Measurements from ENCODE around the gene KCND3. TPM values are rescaled to one million over a fixed set of nuclear protein-coding genes. Genes with fewer than 3 reads are reported as not detected.

Gene KCND3
- total RNA-seq, 1 experiment from 2014 or later: 0.10 TPM

- Histone ChIP-seq H3K27me3 (no peaks in the 10 kb centered on the region), H3K4me3 (no peak overlapping the region), H3K36me3 (no peaks in the 10 kb centered on the region), H3K9me3 (no peaks in the 10 kb centered on the region)
- no peak for DNase-seq
Measured at GRCh38 chr1:111831153-111831552, 158.3 kb downstream of the KCND3 start.

DNA sequence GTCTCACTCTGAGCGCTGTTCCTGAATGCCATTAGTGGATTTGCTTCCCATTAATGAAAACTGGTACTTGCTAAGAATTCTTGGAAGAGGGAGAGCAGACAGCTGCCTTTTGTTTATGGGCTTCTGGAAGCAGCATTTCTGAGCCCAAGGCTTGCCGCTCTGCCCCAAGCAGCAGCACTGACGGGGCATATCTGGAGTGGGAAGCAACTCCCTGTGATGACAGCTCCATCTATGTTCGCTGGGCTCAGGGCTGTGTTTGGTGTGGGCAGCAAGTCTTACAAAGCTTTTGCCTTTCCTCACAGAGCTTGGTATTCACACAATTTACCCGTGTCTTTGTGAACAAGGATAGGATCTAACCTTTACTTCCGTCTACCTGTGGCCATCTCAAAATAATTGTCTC lies 161.5 kb downstream of the KCND3 start:
- Histone ChIP-seq H3K4me3 (no peak overlapping the region), H3K27me3 (peaks cover 4% of the 10 kb centered on the region; the same call in 1 of the 2 replicates), H3K36me3 (no peaks in the 10 kb centered on the region), H3K9me3 (peaks cover 6% of the 10 kb centered on the region; the same call in 1 of the 2 replicates)
- no peak for DNase-seq

DNA sequence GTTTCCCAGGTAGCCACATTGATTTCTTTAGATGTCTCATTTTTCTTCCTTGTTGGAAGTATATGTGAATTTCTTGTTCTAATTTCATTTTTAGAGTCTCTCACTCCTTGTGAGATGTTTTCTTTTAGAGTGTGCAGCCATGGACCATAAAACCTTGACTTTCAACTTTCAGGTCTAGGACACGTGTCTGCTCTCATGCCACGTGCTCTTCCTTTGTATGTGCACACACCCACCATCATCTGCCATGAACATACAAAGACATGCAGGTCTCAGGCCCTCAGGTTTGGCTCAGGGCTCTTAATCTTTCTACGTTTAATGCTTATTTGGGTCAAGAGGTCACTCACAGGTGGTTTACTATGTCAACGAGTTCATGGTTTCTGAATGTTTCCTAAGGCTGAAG lies 163.2 kb downstream of the KCND3 start:
- H3K9me3 ChIP-seq: peaks cover 6% of the 10 kb centered on the region; the same call in 1 of the 2 replicates

DNA sequence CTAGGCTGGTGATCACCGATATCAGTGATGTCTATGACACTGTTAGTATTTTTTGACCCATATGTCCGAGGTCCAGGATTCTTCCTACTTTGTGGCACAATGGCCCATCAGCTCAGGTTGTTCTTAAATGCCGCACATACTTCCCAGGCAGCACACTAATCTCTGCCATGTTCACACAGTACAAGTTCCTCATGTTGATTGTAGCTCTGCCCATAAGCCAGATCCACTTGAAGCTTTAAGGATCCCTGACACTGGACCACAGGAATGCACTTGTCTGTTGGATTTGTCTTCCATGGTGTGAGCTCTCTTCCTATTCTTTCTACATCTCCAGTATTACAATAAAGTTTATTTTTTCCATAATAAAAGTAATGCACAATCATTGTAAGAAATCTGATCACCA lies 164.3 kb downstream of the KCND3 start:
- DNase-seq: no peak
- Histone ChIP-seq H3K36me3 (no peaks in the 10 kb centered on the region), H3K4me3 (no peak overlapping the region), H3K9me3 (peaks cover 6% of the 10 kb centered on the region; the same call in 1 of the 2 replicates), H3K27me3 (peaks cover 4% of the 10 kb centered on the region; the same call in 1 of the 2 replicates)

More for the DNA sequence above, 163.2 kb downstream of the KCND3 start:
- Histone ChIP-seq H3K36me3 (no peaks in the 10 kb centered on the region), H3K27me3 (peaks cover 4% of the 10 kb centered on the region; the same call in 1 of the 2 replicates), H3K4me3 (no peak overlapping the region)
- no peak for DNase-seq

GRCh38 chr1:111822138-111822537 lies 167.3 kb downstream of the KCND3 start:
- H3K4me3 ChIP-seq: no peak overlapping the region
- DNase-seq: no peak

DNA sequence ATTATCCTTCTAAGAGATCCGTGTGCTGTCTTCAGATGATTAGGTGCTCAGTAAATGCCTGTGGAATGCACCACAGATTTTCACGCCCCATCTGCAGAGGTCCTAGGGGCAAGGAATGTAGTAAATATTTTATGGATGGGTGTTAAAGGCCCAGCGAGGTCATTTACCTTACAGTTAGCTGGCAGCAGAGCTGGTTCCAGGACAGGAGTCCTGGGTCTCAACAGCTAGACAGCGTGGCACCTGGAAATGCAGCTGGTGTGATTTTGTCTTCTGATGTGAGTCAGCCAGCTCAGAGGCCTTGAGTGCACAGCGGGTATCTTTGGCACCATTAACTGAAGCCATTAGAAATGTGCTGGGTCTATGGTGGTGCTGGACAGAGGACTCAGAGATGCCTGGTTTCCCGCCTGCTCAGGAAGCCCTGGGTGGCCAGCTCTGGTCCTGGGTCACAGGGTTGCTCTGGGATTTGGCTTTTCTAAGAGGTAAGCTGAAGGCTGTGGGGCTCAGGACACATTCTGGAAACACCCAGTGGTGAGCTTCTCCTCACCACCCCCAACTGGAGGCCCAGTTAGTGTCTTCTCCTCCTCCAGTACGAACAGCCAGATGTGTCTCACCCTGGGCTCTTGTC lies 168.2 kb downstream of the KCND3 start:
- Histone ChIP-seq H3K4me3 (no peak overlapping the region), H3K9me3 (peaks cover 6% of the 10 kb centered on the region; the same call in 1 of the 2 replicates), H3K36me3 (no peaks in the 10 kb centered on the region), H3K27me3 (peaks cover 4% of the 10 kb centered on the region; the same call in 1 of the 2 replicates)
- DNase-seq: peak; percentile 23

More at GRCh38 chr1:111822138-111822537, 167.3 kb downstream of the KCND3 start:
- Histone ChIP-seq H3K36me3 (no peaks in the 10 kb centered on the region), H3K9me3 (peaks cover 6% of the 10 kb centered on the region; the same call in 1 of the 2 replicates), H3K27me3 (peaks cover 4% of the 10 kb centered on the region; the same call in 1 of the 2 replicates)

DNA sequence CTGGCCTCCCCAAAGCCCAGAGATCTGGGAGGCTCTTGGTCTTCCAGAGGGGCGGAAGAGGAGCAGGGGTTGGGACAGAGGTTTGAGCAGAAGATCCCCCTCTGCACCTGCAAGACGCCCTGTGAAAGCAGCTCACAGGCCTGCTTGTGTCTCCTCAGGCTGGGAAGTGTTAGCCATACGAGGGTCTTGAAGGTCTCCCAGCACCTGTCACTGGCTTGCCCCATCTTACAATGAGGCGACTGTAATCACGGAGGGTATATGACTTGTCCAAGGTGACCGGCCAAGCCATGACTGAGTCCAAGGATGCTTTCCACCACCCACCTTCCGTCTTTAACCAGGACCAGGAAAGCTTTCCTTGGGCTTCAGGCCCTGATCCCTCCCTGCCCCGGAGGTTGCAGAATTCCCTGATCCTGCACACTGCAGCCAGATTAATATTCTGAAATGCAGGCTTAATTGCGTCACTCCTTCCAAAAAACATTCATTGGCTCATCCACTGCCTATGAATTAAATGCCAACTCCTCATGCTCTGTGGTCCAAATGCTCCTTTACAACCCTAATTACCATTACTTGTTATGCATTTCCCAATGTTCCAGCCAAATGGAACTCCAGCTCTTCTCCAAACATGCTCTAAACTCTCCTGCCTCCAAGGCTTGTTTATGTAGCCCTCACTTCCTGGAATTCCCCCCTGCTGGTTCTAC lies 169.8 kb downstream of the KCND3 start:
- H3K27me3 ChIP-seq: no peaks in the 10 kb centered on the region
- no peaks in the 10 kb centered on the region for H3K36me3 ChIP-seq
- DNase-seq: no peak
- no peak overlapping the region for H3K4me3 ChIP-seq
- H3K9me3 ChIP-seq: peaks cover 4% of the 10 kb centered on the region; the same call in 1 of the 2 replicates

DNA sequence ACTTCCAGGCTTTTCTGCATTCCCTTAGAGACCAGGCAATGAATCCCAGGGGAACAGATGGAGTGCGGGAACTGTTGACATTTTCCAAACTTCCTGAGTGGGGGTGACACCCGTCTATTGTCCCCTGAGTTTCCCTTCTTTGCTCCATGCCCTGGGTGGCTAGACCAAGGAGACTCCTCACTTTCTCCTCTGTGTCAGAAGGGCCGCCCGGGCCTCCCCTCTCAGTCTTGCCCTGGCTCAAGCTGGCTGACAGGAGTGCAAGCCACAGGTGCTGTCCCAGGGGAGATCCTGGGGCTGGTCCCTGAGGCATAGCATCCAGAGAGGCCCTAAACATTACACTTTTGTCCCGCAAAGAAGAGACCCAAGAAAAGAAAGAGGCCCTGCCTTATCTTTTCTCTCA lies 170.9 kb downstream of the KCND3 start:
- Histone ChIP-seq H3K36me3 (no peaks in the 10 kb centered on the region), H3K9me3 (no peaks in the 10 kb centered on the region), H3K27me3 (no peaks in the 10 kb centered on the region), H3K4me3 (no peak overlapping the region)
- DNase-seq: no peak

DNA sequence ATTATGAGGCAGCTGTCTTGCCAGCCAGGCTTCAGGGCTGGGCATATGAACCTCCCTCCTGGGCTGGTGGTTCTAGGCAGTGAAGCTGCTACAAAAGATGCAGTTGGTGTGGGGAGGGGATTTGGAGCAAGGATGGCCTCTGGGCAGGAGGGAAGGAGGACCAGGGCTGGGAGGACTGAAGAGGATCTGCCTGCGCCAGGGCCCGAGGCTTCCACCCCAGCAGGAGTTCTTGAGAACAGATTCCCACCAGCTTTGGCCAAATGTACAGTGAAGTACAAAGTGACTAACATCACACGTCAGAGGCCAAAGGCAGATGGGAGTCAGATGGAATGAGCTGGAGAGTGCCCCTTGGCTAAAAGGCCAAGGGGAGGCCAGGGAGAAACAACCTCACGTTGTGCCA lies 171.4 kb downstream of the KCND3 start:
- H3K9me3 ChIP-seq: no peaks in the 10 kb centered on the region
- no peak overlapping the region for H3K4me3 ChIP-seq
- no peaks in the 10 kb centered on the region for H3K27me3 ChIP-seq
- no peak for DNase-seq
- no peaks in the 10 kb centered on the region for H3K36me3 ChIP-seq

DNA sequence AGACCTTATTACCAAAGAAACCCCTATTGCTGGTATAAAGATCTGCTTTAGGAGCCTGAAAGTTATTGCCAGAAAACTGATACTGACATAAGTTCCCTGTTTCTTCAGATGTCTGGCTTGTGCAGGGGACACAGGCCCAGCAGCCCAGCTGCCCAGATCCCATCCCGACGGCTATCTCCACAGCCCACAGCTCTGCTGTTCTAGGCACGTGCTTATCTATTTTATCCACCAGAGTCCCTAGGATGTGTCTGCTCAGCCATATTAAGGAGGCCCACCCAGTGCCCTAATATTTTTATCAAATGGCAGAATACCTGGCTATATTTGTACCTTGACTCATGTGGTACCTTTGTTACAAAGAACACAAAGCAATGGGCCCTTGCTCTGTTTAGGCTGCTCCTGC lies 174.8 kb downstream of the KCND3 start:
- H3K36me3 ChIP-seq: no peaks in the 10 kb centered on the region
- DNase-seq: no peak
- H3K27me3 ChIP-seq: no peaks in the 10 kb centered on the region
- H3K4me3 ChIP-seq: no peak overlapping the region
- no peaks in the 10 kb centered on the region for H3K9me3 ChIP-seq

- Histone ChIP-seq H3K4me3 (no peak overlapping the region), H3K36me3 (no peaks in the 10 kb centered on the region), H3K9me3 (no peaks in the 10 kb centered on the region), H3K27me3 (no peaks in the 10 kb centered on the region)
- no peak for DNase-seq
Measured at GRCh38 chr1:111814305-111814628, 175.2 kb downstream of the KCND3 start.

GRCh38 chr1:111813440-111814304 lies 175.8 kb downstream of the KCND3 start:
- no peak for DNase-seq
- Histone ChIP-seq H3K36me3 (no peaks in the 10 kb centered on the region), H3K9me3 (no peaks in the 10 kb centered on the region), H3K4me3 (no peak overlapping the region), H3K27me3 (no peaks in the 10 kb centered on the region)

- H3K36me3 ChIP-seq: no peaks in the 10 kb centered on the region
- H3K27me3 ChIP-seq: no peaks in the 10 kb centered on the region
- no peaks in the 10 kb centered on the region for H3K9me3 ChIP-seq
- no peak overlapping the region for H3K4me3 ChIP-seq
- DNase-seq: no peak
Measured at GRCh38 chr1:111812306-111812705, 177.2 kb downstream of the KCND3 start.

GRCh38 chr1:111811891-111812290 lies 177.6 kb downstream of the KCND3 start:
- no peaks in the 10 kb centered on the region for H3K27me3 ChIP-seq
- no peaks in the 10 kb centered on the region for H3K9me3 ChIP-seq
- H3K36me3 ChIP-seq: no peaks in the 10 kb centered on the region
- no peak for DNase-seq
- no peak overlapping the region for H3K4me3 ChIP-seq

GRCh38 chr1:111805251-111805650 lies 184.2 kb downstream of the KCND3 start:
- Histone ChIP-seq H3K9me3 (no peaks in the 10 kb centered on the region), H3K27me3 (no peaks in the 10 kb centered on the region), H3K4me3 (no peak overlapping the region), H3K36me3 (no peaks in the 10 kb centered on the region)
- DNase-seq: no peak

GRCh38 chr1:111804776-111805175 lies 184.7 kb downstream of the KCND3 start:
- Histone ChIP-seq H3K27me3 (no peaks in the 10 kb centered on the region), H3K4me3 (no peak overlapping the region)

GRCh38 chr1:111803951-111804350 lies 185.5 kb downstream of the KCND3 start:
- Histone ChIP-seq H3K9me3 (no peaks in the 10 kb centered on the region), H3K27me3 (no peaks in the 10 kb centered on the region), H3K4me3 (no peak overlapping the region), H3K36me3 (no peaks in the 10 kb centered on the region)
- DNase-seq: no peak

More at GRCh38 chr1:111804776-111805175, 184.7 kb downstream of the KCND3 start:
- no peak for DNase-seq
- H3K36me3 ChIP-seq: no peaks in the 10 kb centered on the region
- no peaks in the 10 kb centered on the region for H3K9me3 ChIP-seq
